H9 (cell line): ENCODE data around the gene DGKH. TPM values are rescaled to one million over a fixed set of nuclear protein-coding genes. Genes with fewer than 3 reads are reported as not detected.
"Not testable (repeated sequence)": the region's sequence is repeated elsewhere in the genome, so short reads cannot be mapped to it uniquely, and the experiment has no call there.

Experiments
- DNase-seq: peaks from one replicate; pipeline ENCODE4 v3.0.0-alpha.2; 2017
- H2AFZ ChIP-seq: one replicate; pipeline ENCODE4 v1.6.1; 2013; ENCODE audit warnings: mild to moderate bottlenecking, low read length, control low read depth, moderate library complexity
- H2AK5ac ChIP-seq: 2 replicates; pipeline ENCODE4 v1.6.1; 2013; ENCODE audit warnings: low read length, control low read depth, mixed read lengths; ENCODE audit not compliant: insufficient read length
- H2BK120ac ChIP-seq: one replicate; pipeline ENCODE4 v1.6.1; 2013; ENCODE audit warnings: low read depth, mild to moderate bottlenecking, low read length, control low read depth, inconsistent platforms; ENCODE audit not compliant: poor library complexity, severe bottlenecking
- H2BK12ac ChIP-seq: 2 replicates; pipeline ENCODE4 v1.6.1; 2013; ENCODE audit warnings: low read length, control low read depth, mixed read lengths, low read depth; ENCODE audit not compliant: insufficient read length
- H2BK15ac ChIP-seq: 2 replicates; pipeline ENCODE4 v1.6.1; 2013; ENCODE audit warnings: low read depth, low read length, control low read depth
- H2BK20ac ChIP-seq: one replicate; pipeline ENCODE4 v1.6.1; 2013; ENCODE audit warnings: low read depth, mild to moderate bottlenecking, low read length, control low read depth, inconsistent platforms; ENCODE audit not compliant: poor library complexity, severe bottlenecking
- H2BK5ac ChIP-seq: 2 replicates; pipeline ENCODE4 v1.6.1; 2013; ENCODE audit warnings: low read length, control low read depth, mixed read lengths; ENCODE audit not compliant: insufficient read length
- H3K14ac ChIP-seq: 2 replicates; pipeline ENCODE4 v1.6.1; 2013; ENCODE audit warnings: low read length, control low read depth; ENCODE audit not compliant: insufficient read depth
- H3K18ac ChIP-seq: 2 replicates; pipeline ENCODE4 v1.6.1; 2013; ENCODE audit warnings: low read depth, mild to moderate bottlenecking, mixed read lengths, low read length, control low read depth; ENCODE audit not compliant: insufficient read length
- H3K23ac ChIP-seq: 2 replicates; pipeline ENCODE4 v1.6.1; 2013; ENCODE audit warnings: low read length, control low read depth, mixed read lengths, low read depth; ENCODE audit not compliant: insufficient read length
- H3K23me2 ChIP-seq: 2 replicates; pipeline ENCODE4 v1.6.1; 2013; ENCODE audit warnings: low read depth, mild to moderate bottlenecking, mixed read lengths, low read length, control low read depth; ENCODE audit not compliant: insufficient read length, poor library complexity, severe bottlenecking
- H3K27ac ChIP-seq: 2 replicates; pipeline ENCODE4 v1.5.1; 2013; ENCODE audit warnings: low read length, control low read depth, mixed read lengths, low read depth; ENCODE audit not compliant: insufficient read length
- H3K27me3 ChIP-seq: 2 replicates; pipeline ENCODE4 v1.6.1; 2013; ENCODE audit warnings: low read length, control low read depth, inconsistent platforms; ENCODE audit not compliant: insufficient read depth
- H3K4ac ChIP-seq: 2 replicates; pipeline ENCODE4 v1.6.1; 2013; ENCODE audit warnings: low read depth, mild to moderate bottlenecking, control low read depth, inconsistent platforms, low read length, moderate library complexity
- H3K4me1 ChIP-seq: 2 replicates; pipeline ENCODE4 v1.6.1; 2013; ENCODE audit warnings: low read length, control low read depth, inconsistent platforms; ENCODE audit not compliant: insufficient read depth
- H3K4me2 ChIP-seq: 2 replicates; pipeline ENCODE4 v1.6.1; 2013; ENCODE audit warnings: low read length, control low read depth, mixed read lengths; ENCODE audit not compliant: insufficient read length, insufficient read depth
- H3K56ac ChIP-seq: 2 replicates; pipeline ENCODE4 v1.6.1; 2013; ENCODE audit warnings: low read depth, mild to moderate bottlenecking, mixed read lengths, low read length, control low read depth; ENCODE audit not compliant: insufficient read length
- H3K79me1 ChIP-seq: 2 replicates; pipeline ENCODE4 v1.6.1; 2013; ENCODE audit warnings: low read depth, mild to moderate bottlenecking, moderate library complexity, low read length, control low read depth, inconsistent platforms; ENCODE audit not compliant: insufficient read depth, poor library complexity, severe bottlenecking
- H3K79me2 ChIP-seq: 2 replicates; pipeline ENCODE4 v1.6.1; 2013; ENCODE audit warnings: low read length, control low read depth, inconsistent platforms; ENCODE audit not compliant: insufficient read depth
- H3K9ac ChIP-seq: 2 replicates; pipeline ENCODE4 v1.6.1; 2013; ENCODE audit warnings: low read length, control low read depth, mixed read lengths; ENCODE audit not compliant: insufficient read length; ENCODE audit errors: extremely low read depth
- H3K9me3 ChIP-seq: one replicate; pipeline ENCODE4 v1.6.1; 2013; ENCODE audit warnings: low read depth, low read length, inconsistent platforms; ENCODE audit not compliant: control insufficient read depth
- H3T11ph ChIP-seq: one replicate; pipeline ENCODE4 v1.6.1; 2013; ENCODE audit warnings: mild to moderate bottlenecking, low read length, control low read depth, inconsistent platforms
- H4K20me1 ChIP-seq: one replicate; pipeline ENCODE4 v1.6.1; 2013; ENCODE audit not compliant: control insufficient read depth, insufficient read length, insufficient read depth
- H4K5ac ChIP-seq: 2 replicates; pipeline ENCODE4 v1.6.1; 2013; ENCODE audit warnings: low read depth, mild to moderate bottlenecking, mixed read lengths, low read length, control low read depth; ENCODE audit not compliant: insufficient read length
- H4K8ac ChIP-seq: replicated peaks from 2 replicates; pipeline ENCODE4 v1.6.1; 2013; ENCODE audit warnings: low read length, control low read depth, mixed read lengths, low read depth; ENCODE audit not compliant: insufficient read length
- H4K91ac ChIP-seq: 2 replicates; pipeline ENCODE4 v1.6.1; 2013; ENCODE audit warnings: low read depth, mild to moderate bottlenecking, moderate library complexity, mixed read lengths, low read length, control low read depth; ENCODE audit not compliant: insufficient read length
- H3K27ac Mint-ChIP-seq, 3 experiments: 2 replicates in 2 of 3; 3 replicates in 1 of 3; pipeline ENCODE4 v1.8.0; 2020 to 2021; ENCODE audit warnings: mixed read lengths in 3 of 3, mild to moderate bottlenecking in 1 of 3, moderate library complexity in 1 of 3
- H3K27me3 Mint-ChIP-seq: 2 replicates; pipeline ENCODE4 v1.8.0; 2021; ENCODE audit warnings: low read depth, mild to moderate bottlenecking, moderate library complexity, mixed read lengths
- H3K36me3 Mint-ChIP-seq, 3 experiments: 2 replicates in 2 of 3; 3 replicates in 1 of 3; pipeline ENCODE4 v1.8.0; 2020 to 2021; ENCODE audit warnings: low read depth in 3 of 3, mixed read lengths in 3 of 3; ENCODE audit not compliant: insufficient read depth in 1 of 3
- H3K4me1 Mint-ChIP-seq, 2 experiments: 2 replicates each; pipeline ENCODE4 v1.8.0; 2020; ENCODE audit warnings: mixed read lengths in 2 of 2
- H3K4me3 Mint-ChIP-seq, 2 experiments: 2 replicates in 1 of 2; 3 replicates in 1 of 2; pipeline ENCODE4 v1.8.0; 2020 to 2021; ENCODE audit warnings: mild to moderate bottlenecking in 2 of 2, mixed read lengths in 2 of 2, moderate library complexity in 1 of 2
- H3K9me3 Mint-ChIP-seq, 2 experiments: 2 replicates in 1 of 2; 3 replicates in 1 of 2; pipeline ENCODE4 v1.8.0; 2020; ENCODE audit warnings: mild to moderate bottlenecking in 2 of 2, mixed read lengths in 2 of 2, moderate library complexity in 1 of 2
- total RNA-seq: library from RNA; stranded (reverse); gene quantifications from 2 replicates; pipeline ENCODE4 v1.2.1, GENCODE V29; 2021

DGKH gene
- total RNA-seq, 1 experiment from 2014 or later = 8.6 TPM

DNA sequence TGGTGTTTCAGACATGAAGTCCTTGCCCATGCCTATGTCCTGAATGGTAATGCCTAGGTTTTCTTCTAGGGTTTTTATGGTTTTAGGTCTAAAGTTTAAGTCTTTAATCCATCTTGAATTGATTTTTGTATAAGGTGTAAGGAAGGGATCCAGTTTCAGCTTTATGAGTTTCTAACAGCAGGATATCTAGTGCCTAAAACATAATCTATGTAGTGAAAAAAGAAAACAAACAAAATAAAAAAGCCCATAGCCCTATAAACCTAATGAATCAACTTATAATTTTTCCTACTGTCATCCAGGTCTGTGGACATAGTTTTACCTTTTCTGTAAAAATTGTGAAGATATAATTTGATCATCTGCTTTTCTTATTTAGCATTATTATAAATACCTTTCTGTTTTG is 115.5 kb downstream of the DGKH start:
- H3K9ac ChIP-seq, H3K79me2 ChIP-seq, H3K23ac ChIP-seq, H4K91ac ChIP-seq, H2AFZ ChIP-seq, H3K23me2 ChIP-seq, H2BK120ac ChIP-seq, H3K27me3 Mint-ChIP-seq, H3K27ac ChIP-seq, H3K4ac ChIP-seq, H2BK5ac ChIP-seq, H3K27ac Mint-ChIP-seq, H2BK12ac ChIP-seq, H2BK15ac ChIP-seq, DNase-seq, H2BK20ac ChIP-seq, H4K20me1 ChIP-seq, H3K4me2 ChIP-seq, H3K4me3 Mint-ChIP-seq, H3K9me3 Mint-ChIP-seq, H3K18ac ChIP-seq, H4K8ac ChIP-seq, H2AK5ac ChIP-seq, H3K14ac ChIP-seq, H3K56ac ChIP-seq, H4K5ac ChIP-seq, H3K27me3 ChIP-seq, H3K4me1 ChIP-seq, H3K79me1 ChIP-seq, H3K9me3 ChIP-seq, H3T11ph ChIP-seq: not testable (repeated sequence)
- peaks cover 17 to 24% (median 17%) of the 10 kb centered on the region in 3 experiments for H3K36me3 Mint-ChIP-seq
- H3K4me1 Mint-ChIP-seq = peaks cover 16 to 18% of the 10 kb centered on the region in 2 experiments
